GM12878 (cell line): ENCODE results near the gene ANKRD13A. TPM values are rescaled to one million over a fixed set of nuclear protein-coding genes. Genes with fewer than 3 reads are reported as not detected.

Experiments
- ATAC-seq: fragments of 200-7000 bp; cut with Tn5 transposase; 3 replicates; pipeline ENCODE4 v1.9.1; 2020; ENCODE audit warnings: mild to moderate bottlenecking, moderate library complexity
- BruUV-seq: library from RNA; stranded (reverse); fragments of 400-500 nt; replicated peaks from 2 replicates; lab custom pipeline; 2021; lab: Mats Ljungman, UMichigan
- CTCF ChIA-PET: fragments of 300-600 bp; sonication (Branson Sonifier 250); formaldehyde crosslinking; extraction: SDS; loops from one replicate; lab custom pipeline; 2021; ENCODE audit warnings: inconsistent platforms; lab: Yijun Ruan, JAX
- POLR2A ChIA-PET: fragments of 350-600 bp; formaldehyde crosslinking; extraction: SDS; loops from one replicate; lab custom pipeline; 2021; ENCODE audit warnings: inconsistent platforms; lab: Charles Lee
- RAD21 ChIA-PET: fragments of 300-600 bp; sonication (Branson Sonifier 250); formaldehyde crosslinking; loops from one replicate; lab custom pipeline; 2023; ENCODE audit warnings: antibody characterized with exemption; ENCODE audit not compliant: unreplicated experiment; lab: Charles Lee
- SMC1A ChIA-PET: fragments of 300-600 bp; sonication (Branson Sonifier 250); formaldehyde crosslinking; loops from one replicate; lab custom pipeline; 2023; ENCODE audit not compliant: unreplicated experiment, uncharacterized antibody; lab: Charles Lee
- DNase-seq: peaks from one replicate; pipeline ENCODE4 v3.0.0-alpha.2; 2011; ENCODE audit warnings: low read depth, low spot score
- FAIRE-seq: peaks from 3 replicates; lab custom pipeline; 2011; peaks lifted over from hg19 to GRCh38; lab: Jason Lieb, UNC
- H2AFZ ChIP-seq: 2 replicates; pipeline ENCODE4 v1.6.0; 2011; ENCODE audit warnings: low read depth, low read length, control low read depth; ENCODE audit not compliant: control insufficient read depth
- H3K27ac ChIP-seq: 2 replicates; pipeline ENCODE4 v1.5.1; 2011; ENCODE audit warnings: control low read depth; ENCODE audit not compliant: control insufficient read depth, insufficient read depth
- H3K27me3 ChIP-seq, 2 experiments: replicated peaks in 1 of 2; 2 replicates each; pipeline versions ENCODE4 v1.6.0 to v1.6.1; 2011; ENCODE audit warnings: low read length in 1 of 2; ENCODE audit not compliant: control insufficient read depth in 2 of 2, insufficient read depth in 2 of 2
- H3K36me3 ChIP-seq, 2 experiments: 2 replicates each; pipeline ENCODE4 v1.5.1; 2011; ENCODE audit warnings: low read length in 1 of 2; ENCODE audit not compliant: control insufficient read depth in 2 of 2, insufficient read depth in 2 of 2
- H3K4me1 ChIP-seq: 2 replicates; pipeline ENCODE4 v1.6.1; 2011; ENCODE audit warnings: mild to moderate bottlenecking, low read length, moderate library complexity, mixed read lengths; ENCODE audit not compliant: control insufficient read depth, insufficient read depth
- H3K4me2 ChIP-seq: 2 replicates; pipeline ENCODE4 v1.6.0; 2011; ENCODE audit warnings: control low read depth; ENCODE audit not compliant: control insufficient read depth, insufficient read depth
- H3K4me3 ChIP-seq: fragments of 200-600 bp; sonication (generic); 2 replicates; pipeline ENCODE4 v1.5.1; 2016
- H3K79me2 ChIP-seq: 2 replicates; pipeline ENCODE4 v1.6.0; 2011; ENCODE audit warnings: low read length; ENCODE audit not compliant: control insufficient read depth, insufficient read depth
- H3K9ac ChIP-seq: 2 replicates; pipeline ENCODE4 v1.8.0; 2011; ENCODE audit warnings: low read length, control low read depth, mixed read lengths; ENCODE audit not compliant: control insufficient read depth, insufficient read depth
- H3K9me3 ChIP-seq: replicated peaks from 3 replicates; pipeline ENCODE4 v1.5.1; 2011; ENCODE audit warnings: mild to moderate bottlenecking, low read length; ENCODE audit not compliant: control insufficient read depth, insufficient read depth
- H4K20me1 ChIP-seq: 2 replicates; pipeline ENCODE4 v1.6.0; 2011; ENCODE audit not compliant: control insufficient read depth, insufficient read depth
- CHD1 ChIP-seq: IDR thresholded peaks from 2 replicates; pipeline ENCODE4 v1.6.1; 2012; ENCODE audit warnings: low read depth, low read length, improper control_type of control experiment
- HSF1 ChIP-seq: fragments of 150-350 bp; IDR thresholded peaks from 2 replicates; pipeline ENCODE4 v1.6.1; 2014; ENCODE audit warnings: mild to moderate bottlenecking, low read depth, low read length
- MEF2B ChIP-seq: fragments of 450-650 bp; IDR thresholded peaks from 2 replicates; pipeline ENCODE4 v1.6.1; 2018; ENCODE audit warnings: mild to moderate bottlenecking, moderate library complexity; ENCODE audit not compliant: partially characterized antibody, poor library complexity, severe bottlenecking
- MTA3 ChIP-seq: IDR thresholded peaks from 2 replicates; pipeline ENCODE4 v1.6.1; 2012; ENCODE audit warnings: low read length, inconsistent platforms, borderline replicate concordance
- NR2F1 ChIP-seq: fragments of 450-650 bp; conservative IDR thresholded peaks from 2 replicates; pipeline ENCODE4 v1.6.1; 2017; ENCODE audit warnings: mild to moderate bottlenecking
- USF1 ChIP-seq: IDR thresholded peaks from 2 replicates; pipeline ENCODE4 v1.6.1; 2011; ENCODE audit warnings: borderline replicate concordance, low read depth, mild to moderate bottlenecking, moderate library complexity, mixed read lengths, low read length; ENCODE audit not compliant: insufficient read depth; ENCODE audit errors: extremely low read length
- WGBS: methylation state at CpG from one replicate; pipeline ENCODE4 v1.1.6; 2016; ENCODE audit warnings: low lambda C conversion rate; ENCODE audit not compliant: insufficient replicate concordance, insufficient coverage; ENCODE audit errors: missing lambda C conversion rate; 5-methylcytosine and 5-hydroxymethylcytosine counted together
- in situ Hi-C: fragments of 300-500 bp; cut with MboI; formaldehyde crosslinking; loops from 9 replicates; pipeline ENCODE4 v1.14.3; 2018; ENCODE audit warnings: mixed read lengths
- intact Hi-C: fragments of 100-400 bp; cut with micrococcal nuclease; formaldehyde crosslinking; loops from one replicate; pipeline ENCODE4 v1.14.2; 2022; ENCODE audit not compliant: unreplicated experiment
- polyA plus RNA-seq, 11 experiments: library from polyadenylated mRNA; depleted of rRNA in 4 of 11; unstranded in 6 of 11; stranded (reverse) in 5 of 11; fragments of >200 nt; fragmentation: Nextera tagmentation in 4 of 11; fragmentation: Illumina TruSeq in 1 of 11; extraction: Ambion mirVana in 4 of 11; extraction: Trizol in 1 of 11; gene quantifications; 1 replicate in 1 of 11; 2 replicates in 10 of 11; pipeline versions ENCODE4 v1.2.1 to v1.2.3, GENCODE V29; 2011 to 2016; ENCODE audit warnings: inconsistent platforms in 2 of 11, missing spikeins in 2 of 11, low read depth in 1 of 11
- total RNA-seq, 4 experiments: library from RNA; depleted of rRNA in 3 of 4; stranded (reverse); fragments of >200 nt in 3 of 4; fragmentation: Illumina TruSeq in 1 of 4; extraction: Trizol in 1 of 4; gene quantifications; 2 replicates each; pipeline versions ENCODE4 v1.2.1 to v1.2.3, GENCODE V29; 2013 to 2021
- TF ChIP-seq, protein P1 (sequence below): fragments of 450-650 bp; IDR thresholded peaks from 2 replicates; pipeline ENCODE4 v1.6.1; 2014; ENCODE audit warnings: mild to moderate bottlenecking
- TF ChIP-seq, protein P2 (sequence below), 3 experiments: IDR thresholded peaks in 2 of 3; conservative IDR thresholded peaks in 1 of 3; 2 replicates each; pipeline ENCODE4 v1.5.1; 2011; ENCODE audit warnings: low read depth in 3 of 3, low read length in 3 of 3, mild to moderate bottlenecking in 3 of 3, control low read depth in 2 of 3, moderate library complexity in 2 of 3, inconsistent platforms in 1 of 3, mixed read lengths in 1 of 3; ENCODE audit not compliant: control insufficient read depth in 2 of 3, insufficient read depth in 1 of 3; ENCODE audit errors: extremely low read depth in 1 of 3
- TF ChIP-seq, protein P3 (sequence below): fragments of 450-650 bp; formaldehyde crosslinking; IDR thresholded peaks from 2 replicates; pipeline ENCODE4 v1.4.0; 2022; ENCODE audit warnings: mild to moderate bottlenecking, moderate library complexity

ANKRD13A gene
- total and polyA plus RNA-seq, 10 of the 15 experiments (the other 5 are each of a cell fraction or from before 2014, with no cell fraction given) = 10.2 to 93.4 (median 76.5) TPM

- peaks cover 47% of the 10 kb centered on the region for H3K4me1 ChIP-seq
- ChIA-PET POLR2A (interaction anchor here (0.5 to 5.1 kb wide), 9 partner anchors 9 to 420 kb away, joined by 3 to 40 read pairs (median 5); partner anchors contain the start of genes ANKRD13A and GIT2), RAD21 (interaction anchor here (0.7 to 3.2 kb wide), 7 partner anchors 9 to 68 kb away, joined by 3 to 31 read pairs (median 4); partner anchors contain the start of genes ANKRD13A and GIT2), SMC1A (interaction anchor here (0.6 to 4.3 kb wide), 15 partner anchors 9 to 816 kb away, joined by 3 to 32 read pairs (median 3); partner anchors contain the start of genes ANKRD13A and GIT2), CTCF (interaction anchor here (0.7 to 3.0 kb wide), 6 partner anchors 8 to 1047 kb away, joined by 3 to 14 read pairs (median 4); partner anchors contain the start of genes ANKRD13A and GIT2)
- peak overlapping the region; percentile 58 for H3K4me3 ChIP-seq
- FAIRE-seq = peak; percentile 52
- peaks cover 47% of the 10 kb centered on the region for H3K79me2 ChIP-seq
- in situ Hi-C loops = no loop called here
- H3K9ac ChIP-seq = peak overlapping the region; percentile 47
- no TSS peak for BruUV-seq
- peak overlapping the region; percentile 35 for H2AFZ ChIP-seq
- H3K27me3 ChIP-seq = no peaks in the 10 kb centered on the region
- no peaks in the 10 kb centered on the region for H4K20me1 ChIP-seq
- ATAC-seq = peak; percentile 83
- H3K9me3 ChIP-seq = no peaks in the 10 kb centered on the region; the same call in 2 of the 3 replicates
- H3K4me2 ChIP-seq = peak overlapping the region; percentile 91
- intact Hi-C loops = no loop called here
- WGBS = 1% methylated on average over 13 of the region's 13 CpGs
- DNase-seq = peak; percentile 62
- peak overlapping the region; percentile 83 for H3K27ac ChIP-seq
- H3K36me3 ChIP-seq = peaks cover 1 to 22% of the 10 kb centered on the region in 2 experiments
- TF ChIP-seq, protein P1, sequence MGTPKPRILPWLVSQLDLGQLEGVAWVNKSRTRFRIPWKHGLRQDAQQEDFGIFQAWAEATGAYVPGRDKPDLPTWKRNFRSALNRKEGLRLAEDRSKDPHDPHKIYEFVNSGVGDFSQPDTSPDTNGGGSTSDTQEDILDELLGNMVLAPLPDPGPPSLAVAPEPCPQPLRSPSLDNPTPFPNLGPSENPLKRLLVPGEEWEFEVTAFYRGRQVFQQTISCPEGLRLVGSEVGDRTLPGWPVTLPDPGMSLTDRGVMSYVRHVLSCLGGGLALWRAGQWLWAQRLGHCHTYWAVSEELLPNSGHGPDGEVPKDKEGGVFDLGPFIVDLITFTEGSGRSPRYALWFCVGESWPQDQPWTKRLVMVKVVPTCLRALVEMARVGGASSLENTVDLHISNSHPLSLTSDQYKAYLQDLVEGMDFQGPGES = no peak
- TF ChIP-seq, protein P2, sequence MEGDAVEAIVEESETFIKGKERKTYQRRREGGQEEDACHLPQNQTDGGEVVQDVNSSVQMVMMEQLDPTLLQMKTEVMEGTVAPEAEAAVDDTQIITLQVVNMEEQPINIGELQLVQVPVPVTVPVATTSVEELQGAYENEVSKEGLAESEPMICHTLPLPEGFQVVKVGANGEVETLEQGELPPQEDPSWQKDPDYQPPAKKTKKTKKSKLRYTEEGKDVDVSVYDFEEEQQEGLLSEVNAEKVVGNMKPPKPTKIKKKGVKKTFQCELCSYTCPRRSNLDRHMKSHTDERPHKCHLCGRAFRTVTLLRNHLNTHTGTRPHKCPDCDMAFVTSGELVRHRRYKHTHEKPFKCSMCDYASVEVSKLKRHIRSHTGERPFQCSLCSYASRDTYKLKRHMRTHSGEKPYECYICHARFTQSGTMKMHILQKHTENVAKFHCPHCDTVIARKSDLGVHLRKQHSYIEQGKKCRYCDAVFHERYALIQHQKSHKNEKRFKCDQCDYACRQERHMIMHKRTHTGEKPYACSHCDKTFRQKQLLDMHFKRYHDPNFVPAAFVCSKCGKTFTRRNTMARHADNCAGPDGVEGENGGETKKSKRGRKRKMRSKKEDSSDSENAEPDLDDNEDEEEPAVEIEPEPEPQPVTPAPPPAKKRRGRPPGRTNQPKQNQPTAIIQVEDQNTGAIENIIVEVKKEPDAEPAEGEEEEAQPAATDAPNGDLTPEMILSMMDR (IDR thresholded peaks at IDR 0.05 in 2 of 3, conservative IDR thresholded peaks at IDR 0.05 in 1 of 3; ENCODE audit: control insufficient read depth in 2 of 3, extremely low read depth in 1 of 3, insufficient read depth in 1 of 3, low read depth in 3 of 3, low read length in 3 of 3) = no peak
- TF ChIP-seq USF1 = no peak
- TF ChIP-seq HSF1 = no peak
- no peak for TF ChIP-seq CHD1
- TF ChIP-seq MTA3 = 0 out of 2 replicates have a peak, but pooled peaks have one; percentile 22
- TF ChIP-seq NR2F1 = no peak
- TF ChIP-seq MEF2B = no peak
- TF ChIP-seq, protein P3, sequence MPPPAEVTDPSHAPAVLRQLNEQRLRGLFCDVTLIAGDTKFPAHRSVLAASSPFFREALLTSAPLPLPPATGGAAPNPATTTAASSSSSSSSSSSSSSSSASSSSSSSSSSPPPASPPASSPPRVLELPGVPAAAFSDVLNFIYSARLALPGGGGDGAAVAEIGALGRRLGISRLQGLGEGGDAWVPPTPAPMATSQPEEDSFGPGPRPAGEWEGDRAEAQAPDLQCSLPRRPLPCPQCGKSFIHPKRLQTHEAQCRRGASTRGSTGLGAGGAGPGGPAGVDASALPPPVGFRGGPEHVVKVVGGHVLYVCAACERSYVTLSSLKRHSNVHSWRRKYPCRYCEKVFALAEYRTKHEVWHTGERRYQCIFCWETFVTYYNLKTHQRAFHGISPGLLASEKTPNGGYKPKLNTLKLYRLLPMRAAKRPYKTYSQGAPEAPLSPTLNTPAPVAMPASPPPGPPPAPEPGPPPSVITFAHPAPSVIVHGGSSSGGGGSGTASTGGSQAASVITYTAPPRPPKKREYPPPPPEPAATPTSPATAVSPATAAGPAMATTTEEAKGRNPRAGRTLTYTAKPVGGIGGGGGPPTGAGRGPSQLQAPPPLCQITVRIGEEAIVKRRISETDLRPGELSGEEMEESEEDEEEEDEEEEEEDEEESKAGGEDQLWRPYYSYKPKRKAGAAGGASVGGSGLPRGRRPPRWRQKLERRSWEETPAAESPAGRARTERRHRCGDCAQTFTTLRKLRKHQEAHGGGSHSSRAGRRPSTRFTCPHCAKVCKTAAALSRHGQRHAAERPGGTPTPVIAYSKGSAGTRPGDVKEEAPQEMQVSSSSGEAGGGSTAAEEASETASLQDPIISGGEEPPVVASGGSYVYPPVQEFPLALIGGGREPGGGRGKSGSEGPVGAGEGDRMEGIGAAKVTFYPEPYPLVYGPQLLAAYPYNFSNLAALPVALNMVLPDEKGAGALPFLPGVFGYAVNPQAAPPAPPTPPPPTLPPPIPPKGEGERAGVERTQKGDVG = no peak
These were observed 11.9 kb downstream of the ANKRD13A start for GRCh38 chr12:110010853-110011723.
